ENCODE measurements around the gene PCSK6.

PCSK6 gene

GRCh38 chr15:101489599-101490407 is at the start of gene PCSK6:
Gene PCSK6 (minus strand): TSS chr15:101489707. CDS start chr15:101489670, 37 bp downstream.
- DNase-seq, result peak; percentile 32

GRCh38 chr15:101538996-101539395 is 49.5 kb upstream of the PCSK6 start:
- DNase-seq, result no peak

GRCh38 chr15:101538177-101538576 is 48.7 kb upstream of the PCSK6 start:
- no peak for DNase-seq

- no peak for DNase-seq
Measured at GRCh38 chr15:101537483-101538080, 48.1 kb upstream of the PCSK6 start.

GRCh38 chr15:101536875-101537405 is 47.4 kb upstream of the PCSK6 start:
- no peak for DNase-seq

- no peak for DNase-seq
Measured at GRCh38 chr15:101536166-101536874, 46.8 kb upstream of the PCSK6 start.

GRCh38 chr15:101535170-101535902 is 45.8 kb upstream of the PCSK6 start:
- DNase-seq, result no peak

- DNase-seq, result no peak
Measured at GRCh38 chr15:101534376-101534970, 45.0 kb upstream of the PCSK6 start.

- no peak for DNase-seq
Measured at GRCh38 chr15:101533371-101534140, 44.0 kb upstream of the PCSK6 start.

GRCh38 chr15:101532865-101533264 is 43.4 kb upstream of the PCSK6 start:
- DNase-seq, result no peak

GRCh38 chr15:101531170-101531569 is 41.7 kb upstream of the PCSK6 start:
- no peak for DNase-seq

GRCh38 chr15:101530224-101530958 is 40.9 kb upstream of the PCSK6 start:
- no peak for DNase-seq

GRCh38 chr15:101528917-101529299 is 39.4 kb upstream of the PCSK6 start:
- DNase-seq, result no peak

- no peak for DNase-seq
Measured at GRCh38 chr15:101528108-101528916, 38.8 kb upstream of the PCSK6 start.

GRCh38 chr15:101526890-101527289 is 37.4 kb upstream of the PCSK6 start:
- DNase-seq, result no peak

- no peak for DNase-seq
Measured at GRCh38 chr15:101526442-101526841, 36.9 kb upstream of the PCSK6 start.

- no peak for DNase-seq
Measured at GRCh38 chr15:101526021-101526420, 36.5 kb upstream of the PCSK6 start.

- no peak for DNase-seq
Measured at GRCh38 chr15:101525087-101525669, 35.7 kb upstream of the PCSK6 start.

- DNase-seq, result no peak
Measured at GRCh38 chr15:101523560-101523940, 34.0 kb upstream of the PCSK6 start.

All from NCI-H1105 treated with DMSO at 0.1 percent for 48 hours (cell line).